Loucy (cell line): Measurements from ENCODE around the gene QSOX1.

ENCODE experiments used
- CTCF ChIP-seq: fragments of 200-600 bp; sonication (generic); conservative IDR thresholded peaks from 2 replicates; pipeline ENCODE4 v1.5.1; 2014; ENCODE audit warnings: mild to moderate bottlenecking, antibody characterized with exemption, low read length
- EZH2phosphoT487 ChIP-seq: fragments of 200-600 bp; IDR thresholded peaks from 2 replicates; pipeline ENCODE4 v1.6.1; 2018; ENCODE audit warnings: antibody characterized with exemption, mild to moderate bottlenecking, moderate library complexity, borderline replicate concordance

- TF ChIP-seq CTCF (no peak), EZH2phosphoT487 (no peak)
Measured at GRCh38 chr1:180210008-180210620, 55.4 kb downstream of the QSOX1 start.
